H9 (cell line): Measurements from ENCODE around the gene GLIPR2. TPM values are rescaled to one million over a fixed set of nuclear protein-coding genes. Genes with fewer than 3 reads are reported as not detected.

Experiments used
- DNase-seq: peaks from one replicate; pipeline ENCODE4 v3.0.0-alpha.2; 2017
- H2AFZ ChIP-seq: one replicate; pipeline ENCODE4 v1.6.1; 2013; ENCODE audit warnings: mild to moderate bottlenecking, low read length, control low read depth, moderate library complexity
- H2AK5ac ChIP-seq: 2 replicates; pipeline ENCODE4 v1.6.1; 2013; ENCODE audit warnings: low read length, control low read depth, mixed read lengths; ENCODE audit not compliant: insufficient read length
- H2BK120ac ChIP-seq: one replicate; pipeline ENCODE4 v1.6.1; 2013; ENCODE audit warnings: low read depth, mild to moderate bottlenecking, low read length, control low read depth, inconsistent platforms; ENCODE audit not compliant: poor library complexity, severe bottlenecking
- H2BK12ac ChIP-seq: 2 replicates; pipeline ENCODE4 v1.6.1; 2013; ENCODE audit warnings: low read length, control low read depth, mixed read lengths, low read depth; ENCODE audit not compliant: insufficient read length
- H2BK15ac ChIP-seq: 2 replicates; pipeline ENCODE4 v1.6.1; 2013; ENCODE audit warnings: low read depth, low read length, control low read depth
- H2BK20ac ChIP-seq: one replicate; pipeline ENCODE4 v1.6.1; 2013; ENCODE audit warnings: low read depth, mild to moderate bottlenecking, low read length, control low read depth, inconsistent platforms; ENCODE audit not compliant: poor library complexity, severe bottlenecking
- H2BK5ac ChIP-seq: 2 replicates; pipeline ENCODE4 v1.6.1; 2013; ENCODE audit warnings: low read length, control low read depth, mixed read lengths; ENCODE audit not compliant: insufficient read length
- H3K14ac ChIP-seq: 2 replicates; pipeline ENCODE4 v1.6.1; 2013; ENCODE audit warnings: low read length, control low read depth; ENCODE audit not compliant: insufficient read depth
- H3K18ac ChIP-seq: 2 replicates; pipeline ENCODE4 v1.6.1; 2013; ENCODE audit warnings: low read depth, mild to moderate bottlenecking, mixed read lengths, low read length, control low read depth; ENCODE audit not compliant: insufficient read length
- H3K23ac ChIP-seq: 2 replicates; pipeline ENCODE4 v1.6.1; 2013; ENCODE audit warnings: low read length, control low read depth, mixed read lengths, low read depth; ENCODE audit not compliant: insufficient read length
- H3K23me2 ChIP-seq: 2 replicates; pipeline ENCODE4 v1.6.1; 2013; ENCODE audit warnings: low read depth, mild to moderate bottlenecking, mixed read lengths, low read length, control low read depth; ENCODE audit not compliant: insufficient read length, poor library complexity, severe bottlenecking
- H3K27ac ChIP-seq: 2 replicates; pipeline ENCODE4 v1.5.1; 2013; ENCODE audit warnings: low read length, control low read depth, mixed read lengths, low read depth; ENCODE audit not compliant: insufficient read length
- H3K27me3 ChIP-seq: 2 replicates; pipeline ENCODE4 v1.6.1; 2013; ENCODE audit warnings: low read length, control low read depth, inconsistent platforms; ENCODE audit not compliant: insufficient read depth
- H3K4ac ChIP-seq: 2 replicates; pipeline ENCODE4 v1.6.1; 2013; ENCODE audit warnings: low read depth, mild to moderate bottlenecking, control low read depth, inconsistent platforms, low read length, moderate library complexity
- H3K4me1 ChIP-seq: 2 replicates; pipeline ENCODE4 v1.6.1; 2013; ENCODE audit warnings: low read length, control low read depth, inconsistent platforms; ENCODE audit not compliant: insufficient read depth
- H3K4me2 ChIP-seq: 2 replicates; pipeline ENCODE4 v1.6.1; 2013; ENCODE audit warnings: low read length, control low read depth, mixed read lengths; ENCODE audit not compliant: insufficient read length, insufficient read depth
- H3K56ac ChIP-seq: 2 replicates; pipeline ENCODE4 v1.6.1; 2013; ENCODE audit warnings: low read depth, mild to moderate bottlenecking, mixed read lengths, low read length, control low read depth; ENCODE audit not compliant: insufficient read length
- H3K79me1 ChIP-seq: 2 replicates; pipeline ENCODE4 v1.6.1; 2013; ENCODE audit warnings: low read depth, mild to moderate bottlenecking, moderate library complexity, low read length, control low read depth, inconsistent platforms; ENCODE audit not compliant: insufficient read depth, poor library complexity, severe bottlenecking
- H3K79me2 ChIP-seq: 2 replicates; pipeline ENCODE4 v1.6.1; 2013; ENCODE audit warnings: low read length, control low read depth, inconsistent platforms; ENCODE audit not compliant: insufficient read depth
- H3K9ac ChIP-seq: 2 replicates; pipeline ENCODE4 v1.6.1; 2013; ENCODE audit warnings: low read length, control low read depth, mixed read lengths; ENCODE audit not compliant: insufficient read length; ENCODE audit errors: extremely low read depth
- H3K9me3 ChIP-seq: one replicate; pipeline ENCODE4 v1.6.1; 2013; ENCODE audit warnings: low read depth, low read length, inconsistent platforms; ENCODE audit not compliant: control insufficient read depth
- H3T11ph ChIP-seq: one replicate; pipeline ENCODE4 v1.6.1; 2013; ENCODE audit warnings: mild to moderate bottlenecking, low read length, control low read depth, inconsistent platforms
- H4K20me1 ChIP-seq: one replicate; pipeline ENCODE4 v1.6.1; 2013; ENCODE audit not compliant: control insufficient read depth, insufficient read length, insufficient read depth
- H4K5ac ChIP-seq: 2 replicates; pipeline ENCODE4 v1.6.1; 2013; ENCODE audit warnings: low read depth, mild to moderate bottlenecking, mixed read lengths, low read length, control low read depth; ENCODE audit not compliant: insufficient read length
- H4K8ac ChIP-seq: replicated peaks from 2 replicates; pipeline ENCODE4 v1.6.1; 2013; ENCODE audit warnings: low read length, control low read depth, mixed read lengths, low read depth; ENCODE audit not compliant: insufficient read length
- H4K91ac ChIP-seq: 2 replicates; pipeline ENCODE4 v1.6.1; 2013; ENCODE audit warnings: low read depth, mild to moderate bottlenecking, moderate library complexity, mixed read lengths, low read length, control low read depth; ENCODE audit not compliant: insufficient read length
- H3K27ac Mint-ChIP-seq, 3 experiments: 2 replicates in 2 of 3; 3 replicates in 1 of 3; pipeline ENCODE4 v1.8.0; 2020 to 2021; ENCODE audit warnings: mixed read lengths in 3 of 3, mild to moderate bottlenecking in 1 of 3, moderate library complexity in 1 of 3
- H3K27me3 Mint-ChIP-seq: 2 replicates; pipeline ENCODE4 v1.8.0; 2021; ENCODE audit warnings: low read depth, mild to moderate bottlenecking, moderate library complexity, mixed read lengths
- H3K36me3 Mint-ChIP-seq, 3 experiments: 2 replicates in 2 of 3; 3 replicates in 1 of 3; pipeline ENCODE4 v1.8.0; 2020 to 2021; ENCODE audit warnings: low read depth in 3 of 3, mixed read lengths in 3 of 3; ENCODE audit not compliant: insufficient read depth in 1 of 3
- H3K4me1 Mint-ChIP-seq, 2 experiments: 2 replicates each; pipeline ENCODE4 v1.8.0; 2020; ENCODE audit warnings: mixed read lengths in 2 of 2
- H3K4me3 Mint-ChIP-seq, 2 experiments: 2 replicates in 1 of 2; 3 replicates in 1 of 2; pipeline ENCODE4 v1.8.0; 2020 to 2021; ENCODE audit warnings: mild to moderate bottlenecking in 2 of 2, mixed read lengths in 2 of 2, moderate library complexity in 1 of 2
- H3K9me3 Mint-ChIP-seq, 2 experiments: 2 replicates in 1 of 2; 3 replicates in 1 of 2; pipeline ENCODE4 v1.8.0; 2020; ENCODE audit warnings: mild to moderate bottlenecking in 2 of 2, mixed read lengths in 2 of 2, moderate library complexity in 1 of 2
- WGBS: extraction: QIAGEN DNeasy Blood & Tissue Kit; methylation state at CpG from one replicate; pipeline ENCODE4 v1.1.7; 2013; ENCODE audit warnings: missing lambda C conversion rate, low lambda C conversion rate, mixed read lengths; ENCODE audit not compliant: insufficient read length; ENCODE audit errors: extremely low coverage; 5-methylcytosine and 5-hydroxymethylcytosine counted together
- total RNA-seq: library from RNA; stranded (reverse); gene quantifications from 2 replicates; pipeline ENCODE4 v1.2.1, GENCODE V29; 2021
- TF ChIP-seq, protein P1 (sequence below): fragments of 200-600 bp; sonication (generic); conservative IDR thresholded peaks from 3 replicates; pipeline ENCODE4 v1.8.0; 2021; ENCODE audit warnings: antibody characterized with exemption, mild to moderate bottlenecking

The GLIPR2 gene
- total RNA-seq, 1 experiment from 2014 or later: 10.0 TPM

DNA sequence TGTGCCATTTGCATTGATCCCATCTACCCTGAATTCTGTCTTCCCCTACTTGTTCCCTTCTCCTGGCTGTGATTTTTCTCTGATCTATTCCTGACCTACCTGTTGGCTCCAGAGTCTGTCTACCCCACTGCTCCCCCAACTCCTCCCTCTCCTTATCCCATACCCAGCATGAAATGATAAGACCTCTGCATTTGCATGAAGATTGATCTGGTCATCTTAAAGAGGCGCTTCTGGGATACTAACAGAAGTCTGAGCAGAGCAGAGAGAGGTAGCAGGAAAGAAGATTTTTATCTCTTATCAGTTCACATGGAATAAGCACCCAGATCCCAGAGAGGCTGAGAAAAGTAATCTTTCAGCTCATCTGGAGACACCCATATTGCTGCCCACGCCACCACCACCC is 18.3 kb upstream of the GLIPR2 start:
- Mint-ChIP-seq H3K27ac (no peak overlapping the region), H3K27me3 (no peaks in the 10 kb centered on the region; the same call in 1 of the 2 replicates)

More for the DNA sequence above, 18.3 kb upstream of the GLIPR2 start:
- Histone ChIP-seq H4K5ac (no peak overlapping the region), H3K27me3 (no peaks in the 10 kb centered on the region), H3K23me2 (no peaks in the 10 kb centered on the region), H3K4me1 (no peaks in the 10 kb centered on the region), H2AK5ac (no peak overlapping the region), H3K79me2 (no peaks in the 10 kb centered on the region), H2BK5ac (no peak overlapping the region), H2AFZ (no peak overlapping the region), H2BK120ac (no peak overlapping the region), H3K9ac (no peak overlapping the region), H3K23ac (no peak overlapping the region), H3K14ac (no peak overlapping the region), H2BK15ac (no peak overlapping the region), H4K8ac (no peak overlapping the region), H3K4ac (no peak overlapping the region), H3K27ac (no peak overlapping the region), H4K91ac (no peak overlapping the region), H3T11ph (no peak overlapping the region), H3K4me2 (no peak overlapping the region), H3K9me3 (no peaks in the 10 kb centered on the region), H3K18ac (no peak overlapping the region), H3K79me1 (no peaks in the 10 kb centered on the region), H2BK12ac (no peak overlapping the region), H3K56ac (no peak overlapping the region), H4K20me1 (no peaks in the 10 kb centered on the region), H2BK20ac (no peak overlapping the region)
- H3K4me3 Mint-ChIP-seq: no peak overlapping the region
- no peaks in the 10 kb centered on the region for H3K9me3 Mint-ChIP-seq
- peaks cover 2 to 8% of the 10 kb centered on the region in 2 experiments; a peak in 3 of 4 replicates for H3K4me1 Mint-ChIP-seq
- WGBS: no CpG with 5 or more reads among the region's 2 CpGs
- H3K36me3 Mint-ChIP-seq: peaks cover 1 to 7% (median 3%) of the 10 kb centered on the region in 3 experiments; a peak in 4 of 7 replicates
- TF ChIP-seq, protein P1, sequence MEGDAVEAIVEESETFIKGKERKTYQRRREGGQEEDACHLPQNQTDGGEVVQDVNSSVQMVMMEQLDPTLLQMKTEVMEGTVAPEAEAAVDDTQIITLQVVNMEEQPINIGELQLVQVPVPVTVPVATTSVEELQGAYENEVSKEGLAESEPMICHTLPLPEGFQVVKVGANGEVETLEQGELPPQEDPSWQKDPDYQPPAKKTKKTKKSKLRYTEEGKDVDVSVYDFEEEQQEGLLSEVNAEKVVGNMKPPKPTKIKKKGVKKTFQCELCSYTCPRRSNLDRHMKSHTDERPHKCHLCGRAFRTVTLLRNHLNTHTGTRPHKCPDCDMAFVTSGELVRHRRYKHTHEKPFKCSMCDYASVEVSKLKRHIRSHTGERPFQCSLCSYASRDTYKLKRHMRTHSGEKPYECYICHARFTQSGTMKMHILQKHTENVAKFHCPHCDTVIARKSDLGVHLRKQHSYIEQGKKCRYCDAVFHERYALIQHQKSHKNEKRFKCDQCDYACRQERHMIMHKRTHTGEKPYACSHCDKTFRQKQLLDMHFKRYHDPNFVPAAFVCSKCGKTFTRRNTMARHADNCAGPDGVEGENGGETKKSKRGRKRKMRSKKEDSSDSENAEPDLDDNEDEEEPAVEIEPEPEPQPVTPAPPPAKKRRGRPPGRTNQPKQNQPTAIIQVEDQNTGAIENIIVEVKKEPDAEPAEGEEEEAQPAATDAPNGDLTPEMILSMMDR: no peak
- DNase-seq: no peak
